Hematopoietic multipotent progenitor cell treated with erythropoietin and hydrocortisone succinate and interleukin-3 and kit ligand, for 4 days (in vitro differentiated cells): ENCODE measurements around the gene DSC3.
A peak's percentile ranks its signal among the peaks of the same experiment; 100 is the strongest.

Experiments
- DNase-seq: peaks from one replicate; pipeline ENCODE4 v3.0.0-alpha.2; 2015

The DSC3 gene

DNA sequence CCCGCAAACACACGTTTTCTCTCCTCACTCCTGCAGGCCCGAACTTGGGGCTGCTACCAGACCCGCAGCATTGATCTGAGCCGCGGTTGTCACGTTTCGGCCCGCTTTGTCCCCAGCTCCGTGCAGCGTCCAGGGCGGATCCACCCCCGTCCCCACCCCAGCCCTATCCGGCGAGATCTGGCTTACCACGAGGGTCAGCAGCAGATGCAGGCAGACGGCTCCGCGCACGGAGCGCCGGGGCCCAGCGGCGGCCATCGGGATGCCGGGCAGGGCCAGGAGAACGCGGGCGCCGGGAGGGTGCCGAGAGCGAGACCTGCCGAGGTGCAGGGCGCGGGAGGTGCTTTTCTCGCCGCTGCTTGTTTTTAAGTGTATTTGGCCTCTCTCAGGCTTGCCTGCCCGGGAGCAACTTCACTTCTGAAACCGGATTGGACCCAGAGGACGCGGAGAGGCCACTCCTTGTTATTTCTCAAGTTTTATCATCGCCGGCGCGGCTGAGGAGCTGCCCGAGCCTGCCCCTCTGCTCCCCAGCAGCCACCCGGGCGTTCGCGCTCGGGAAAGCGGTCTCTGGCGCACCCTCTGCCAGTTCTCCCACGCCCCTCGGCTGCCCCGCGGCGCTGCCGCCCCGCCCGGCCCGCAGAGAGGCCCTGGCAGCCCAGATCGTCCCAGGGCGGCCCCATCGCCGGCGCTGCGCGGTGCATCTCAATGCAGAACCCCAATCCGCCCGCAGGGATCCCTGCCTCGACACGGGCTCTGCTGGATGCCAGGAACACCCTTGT lies at the start of gene DSC3:
Gene DSC3, minus strand, starts transcription at position 337 of the 776 bp plus-strand sequence. Its CDS starts 82 bp downstream, at position 255.
- DNase-seq: peak; percentile 5

DNA sequence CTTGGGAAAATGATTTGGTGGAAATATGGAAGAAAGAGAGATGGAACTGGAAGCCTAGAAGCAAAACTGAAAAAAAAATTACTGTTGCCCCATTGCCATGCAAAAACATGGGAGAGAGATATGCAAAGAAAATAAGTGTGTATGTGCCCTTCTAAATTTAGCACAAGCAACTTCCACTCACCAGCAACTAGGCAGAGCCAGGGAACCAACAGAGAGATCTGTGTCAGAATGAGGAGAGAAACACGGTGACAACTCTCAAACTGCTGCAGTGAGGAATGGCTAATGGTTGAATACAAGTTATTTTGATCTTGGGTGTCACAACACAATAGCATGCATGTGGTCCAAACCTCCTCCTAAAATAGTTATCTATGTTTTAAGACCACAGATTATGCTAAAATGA lies 48.8 kb upstream of the DSC3 start:
- no peak for DNase-seq

DNA sequence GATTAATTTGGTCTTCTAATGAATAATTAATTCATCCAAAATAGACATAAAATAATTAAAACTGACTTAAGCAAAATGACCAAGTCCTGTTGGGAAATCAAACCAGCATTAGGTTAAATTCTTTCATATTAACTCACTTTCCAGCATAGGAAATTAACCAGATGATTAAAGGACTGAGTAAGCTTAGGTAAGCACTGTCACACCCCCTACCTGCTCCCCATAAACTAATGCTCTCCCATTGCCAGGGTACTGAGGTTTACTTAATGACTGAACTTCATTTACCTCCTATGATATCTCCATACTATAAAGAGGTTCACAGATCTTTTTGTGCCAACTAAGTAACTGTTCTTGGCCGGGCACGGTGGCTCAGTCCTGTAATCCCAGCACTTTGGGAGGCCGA lies 46.0 kb upstream of the DSC3 start:
- no peak for DNase-seq

DNA sequence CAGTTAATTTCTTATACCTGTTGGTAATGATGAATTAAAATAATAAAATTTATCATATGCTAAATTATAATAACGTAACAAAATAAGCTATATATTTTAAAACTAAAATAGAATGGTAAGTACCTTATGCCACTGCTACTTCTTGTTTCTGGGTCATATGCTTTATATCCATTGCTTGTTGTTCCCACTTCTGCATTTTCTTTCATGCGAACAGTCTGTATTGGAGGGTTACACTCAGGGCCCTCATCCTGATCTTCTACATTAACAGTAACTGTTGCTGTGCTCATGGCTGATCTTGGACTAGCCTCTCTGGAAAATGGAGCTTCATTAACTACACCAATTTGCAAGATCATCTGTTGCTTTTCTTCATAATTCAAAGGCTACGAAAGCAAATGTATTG lies 37.4 kb upstream of the DSC3 start:
- peak; percentile 10 for DNase-seq

DNA sequence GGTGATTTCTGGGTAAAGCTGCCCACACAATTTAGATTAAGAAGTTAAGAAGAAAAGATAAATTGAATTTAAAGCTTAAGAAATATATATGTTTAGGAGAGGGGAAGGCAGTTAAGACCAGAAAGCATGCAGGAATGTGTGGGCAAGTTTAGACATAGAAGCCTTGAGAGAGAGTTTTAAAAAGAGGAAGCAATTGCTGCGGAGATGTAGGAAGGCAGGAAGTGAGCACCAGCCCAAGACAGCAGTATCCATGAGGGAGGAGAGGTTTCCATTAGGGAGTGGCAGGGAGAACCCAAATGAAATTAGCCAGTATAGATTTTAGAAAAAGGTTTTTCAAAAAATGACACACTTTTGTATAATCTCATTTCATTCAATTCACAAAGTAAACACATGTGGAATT lies 35.3 kb upstream of the DSC3 start:
- DNase-seq: peak; percentile 17

DNA sequence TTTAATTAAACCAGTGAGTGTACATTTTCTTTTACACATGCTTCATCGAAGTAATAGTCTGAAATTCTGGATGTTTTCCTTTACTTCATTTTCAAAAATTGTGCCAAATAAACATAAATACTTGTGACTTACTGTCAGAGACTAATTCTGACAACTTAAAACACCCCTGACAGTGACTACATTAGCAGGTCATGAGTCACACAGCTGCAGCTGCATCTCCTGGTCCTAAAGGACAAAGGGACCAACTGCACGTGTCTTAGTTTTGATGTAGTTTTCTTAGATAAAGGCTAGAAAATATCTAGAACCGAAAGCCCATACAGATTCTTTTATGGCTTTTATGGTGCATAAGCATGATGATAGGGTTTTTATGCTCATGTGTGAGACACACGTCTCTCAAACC lies 29.6 kb upstream of the DSC3 start:
- DNase-seq: no peak

DNA sequence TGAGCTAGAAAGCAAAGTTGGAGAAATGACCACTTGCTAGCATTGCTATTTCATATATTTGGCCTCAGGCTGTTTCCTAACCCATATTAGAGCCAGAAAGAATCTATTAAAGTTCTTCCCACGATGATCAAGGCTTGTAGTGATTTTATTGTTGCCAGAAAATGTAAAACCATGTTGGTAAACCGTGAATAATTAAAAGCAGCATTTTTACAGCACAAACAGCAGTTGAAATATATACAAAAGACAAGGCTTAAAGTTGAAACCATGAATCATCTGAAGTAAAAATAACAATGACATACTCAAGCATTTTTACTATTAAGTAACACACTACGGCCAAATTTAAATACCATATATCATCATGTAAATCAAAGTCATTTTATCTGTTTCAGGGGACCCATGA lies 27.7 kb upstream of the DSC3 start:
- no peak for DNase-seq

DNA sequence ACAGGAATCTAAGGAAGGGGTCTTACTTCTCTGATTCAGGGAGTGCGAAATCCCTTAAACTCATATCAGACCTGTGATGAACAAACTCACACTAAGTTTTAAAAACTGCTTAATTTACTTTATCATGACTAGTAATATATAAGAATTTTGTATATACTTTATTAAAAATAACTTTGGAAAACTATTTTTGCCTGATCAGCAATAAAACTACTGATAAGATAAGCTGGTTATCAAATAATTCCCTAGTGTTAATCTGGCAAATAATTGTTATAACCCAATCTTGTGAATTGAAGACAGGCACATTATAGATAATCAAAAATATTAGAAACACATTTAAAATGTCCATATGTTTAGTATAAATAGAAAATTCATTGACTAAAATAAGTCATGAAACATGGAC lies 23.7 kb upstream of the DSC3 start:
- DNase-seq: no peak

DNA sequence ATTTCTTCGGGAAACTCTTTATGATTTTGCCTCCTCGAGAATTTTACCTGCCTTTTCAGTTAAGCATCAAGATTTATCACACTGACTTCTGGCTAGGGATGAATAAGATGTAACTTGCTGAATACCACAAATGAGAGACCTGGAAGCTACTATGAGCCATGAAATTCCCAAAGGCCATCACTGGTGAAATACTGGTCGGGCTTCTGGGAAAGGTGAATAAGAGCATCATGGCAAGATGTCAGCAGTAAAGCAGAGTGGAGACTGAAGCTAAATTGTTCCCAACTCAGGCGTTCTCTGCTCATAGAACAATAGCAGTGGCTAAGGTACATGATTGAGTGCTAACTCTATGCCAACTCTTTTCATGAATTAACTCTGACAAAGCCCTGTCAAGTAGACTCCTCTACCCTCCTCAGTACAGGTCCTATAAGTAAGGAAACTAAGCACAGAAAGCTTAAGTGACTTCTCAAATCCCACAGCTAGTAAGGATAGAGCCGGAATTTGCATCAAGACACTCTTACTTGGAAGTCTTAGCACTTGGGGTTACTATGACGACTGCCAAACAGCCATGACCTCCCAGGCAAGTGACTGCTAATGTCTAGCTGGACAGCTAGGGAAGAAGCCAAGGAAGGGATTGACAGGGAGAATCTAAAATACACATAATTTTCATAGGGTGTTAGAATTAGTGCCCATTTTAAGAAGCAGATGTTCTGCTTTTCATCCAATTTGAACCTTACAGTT lies 22.7 kb upstream of the DSC3 start:
- DNase-seq: no peak

DNA sequence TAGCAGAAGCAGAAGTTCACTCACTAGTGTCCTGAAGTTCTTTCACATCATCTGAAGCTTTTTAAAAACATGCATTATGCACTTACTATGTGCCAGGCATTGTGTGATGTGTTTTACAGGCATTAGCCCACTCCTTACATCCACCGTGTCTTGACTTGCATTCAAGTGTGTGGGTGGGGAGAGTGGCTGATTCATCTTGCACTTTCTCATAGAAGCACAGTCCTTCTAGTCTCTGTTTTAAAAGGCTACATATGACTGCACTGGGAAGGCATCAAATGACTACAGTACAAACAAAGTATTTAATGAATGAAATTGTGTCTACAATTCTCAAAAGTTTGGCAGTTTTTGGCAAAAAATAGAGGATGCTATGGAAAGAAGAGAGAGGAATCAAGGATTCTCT lies 21.6 kb upstream of the DSC3 start:
- no peak for DNase-seq

DNA sequence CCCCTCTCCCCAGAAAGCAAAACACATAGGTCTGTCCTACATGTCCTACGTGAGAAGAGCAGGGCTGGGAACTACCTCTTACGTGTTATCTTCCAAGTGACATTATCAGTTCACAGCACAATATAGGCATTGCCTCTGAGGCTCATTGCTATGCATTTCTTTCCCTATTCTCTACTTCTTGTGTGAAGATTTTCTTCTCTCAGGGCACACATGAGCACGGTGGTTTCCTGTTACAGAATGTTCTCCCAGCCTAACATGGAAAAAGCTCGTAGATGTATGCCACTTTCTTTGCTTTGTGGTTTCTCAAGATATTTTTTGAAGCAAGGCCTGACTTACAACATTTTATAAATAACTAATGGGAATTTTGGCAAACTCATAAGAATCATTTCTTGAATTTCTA lies 19.4 kb upstream of the DSC3 start:
- DNase-seq: peak; percentile 8

DNA sequence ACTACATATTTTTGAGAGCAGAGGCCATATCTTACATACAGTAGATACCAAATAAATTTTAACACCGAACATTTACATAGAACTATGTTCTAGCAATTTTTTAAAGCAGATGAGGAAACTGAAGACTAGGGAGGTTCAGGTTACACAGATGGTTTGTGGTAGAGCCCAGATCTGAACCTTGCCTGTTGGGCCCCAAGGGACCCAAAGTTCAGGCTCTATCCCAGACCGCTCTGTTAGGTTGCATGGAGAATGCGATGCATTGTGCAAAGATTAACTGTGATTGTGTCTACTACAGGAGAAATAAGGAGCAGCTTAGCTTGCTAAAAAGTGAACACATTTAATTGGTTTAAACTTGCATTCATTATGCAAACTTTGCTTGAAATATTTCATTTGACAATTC lies 16.4 kb upstream of the DSC3 start:
- no peak for DNase-seq

DNA sequence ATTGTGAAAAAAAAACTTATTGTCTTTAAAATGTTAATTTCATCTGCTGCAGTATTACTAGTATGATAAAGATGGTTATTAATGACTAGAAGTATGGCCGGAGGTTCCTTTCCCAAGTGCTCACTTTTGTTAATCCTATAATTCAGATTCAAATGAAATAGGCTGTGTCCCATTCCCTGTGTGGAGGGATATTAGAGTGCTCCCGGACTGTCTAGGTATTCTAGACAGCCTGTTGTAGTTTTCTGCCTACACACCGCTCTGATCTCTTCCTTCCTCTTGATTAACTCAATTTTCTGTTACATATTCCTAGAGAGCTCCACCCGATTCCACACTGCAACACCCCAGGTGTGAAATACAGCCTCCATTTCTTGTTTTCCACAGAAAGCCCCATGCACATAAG lies 15.4 kb upstream of the DSC3 start:
- no peak for DNase-seq

DNA sequence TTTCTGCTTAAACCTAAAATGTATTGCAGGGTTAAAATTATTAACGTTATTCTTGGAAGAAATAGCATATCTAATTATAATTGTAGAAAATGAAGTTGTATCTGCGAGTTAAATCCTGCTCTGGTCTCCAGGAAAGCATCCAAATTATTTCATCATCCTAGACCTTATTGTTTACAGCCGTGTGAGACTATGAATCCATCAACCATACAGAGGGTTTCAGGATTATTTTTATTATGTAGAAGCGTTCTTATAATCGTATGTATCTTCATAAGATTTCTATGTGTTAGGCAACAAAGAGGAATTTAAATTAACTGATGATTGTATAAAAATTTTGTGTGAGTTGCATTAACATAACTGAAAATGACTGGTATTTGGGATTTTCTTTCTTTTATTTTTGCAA lies 14.5 kb upstream of the DSC3 start:
- DNase-seq: no peak

DNA sequence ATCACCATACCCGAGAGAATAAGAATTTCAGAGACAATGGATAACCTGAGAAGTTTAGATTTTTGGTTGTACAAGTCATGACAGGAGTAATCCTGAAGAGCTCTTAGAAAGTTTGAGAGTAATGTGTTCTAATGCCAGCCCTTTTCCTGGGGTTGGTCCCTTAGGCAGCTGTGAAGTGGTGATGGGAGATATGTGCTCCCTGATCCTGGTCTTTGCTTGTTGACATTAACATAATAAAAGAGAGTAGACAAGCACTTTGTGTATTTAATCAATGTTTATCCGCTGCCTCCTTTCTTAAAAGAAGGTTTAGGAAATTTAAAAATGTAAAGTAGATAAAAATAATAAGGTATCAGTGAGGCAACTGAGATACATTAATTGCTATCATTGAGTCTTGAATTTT lies 13.8 kb upstream of the DSC3 start:
- DNase-seq: no peak

DNA sequence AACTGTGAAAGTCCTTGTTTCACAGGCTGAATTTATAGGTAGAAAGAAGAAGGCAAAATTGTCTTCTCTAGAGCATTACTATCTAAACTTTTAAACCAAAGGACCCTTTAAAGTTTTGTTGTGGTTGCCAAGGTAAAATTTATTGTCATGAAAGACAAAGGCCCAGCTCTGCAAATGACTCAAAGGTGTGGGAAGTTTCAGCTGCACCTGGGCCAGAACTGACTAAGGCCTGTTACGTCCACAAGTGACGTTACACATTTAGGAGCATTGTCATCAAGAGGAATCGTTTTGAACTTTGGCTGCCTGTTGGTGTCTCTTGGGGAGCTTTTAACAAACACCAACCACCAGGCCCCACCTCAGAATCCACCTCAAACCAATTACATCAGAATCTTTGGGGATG lies 8.1 kb upstream of the DSC3 start:
- no peak for DNase-seq

DNA sequence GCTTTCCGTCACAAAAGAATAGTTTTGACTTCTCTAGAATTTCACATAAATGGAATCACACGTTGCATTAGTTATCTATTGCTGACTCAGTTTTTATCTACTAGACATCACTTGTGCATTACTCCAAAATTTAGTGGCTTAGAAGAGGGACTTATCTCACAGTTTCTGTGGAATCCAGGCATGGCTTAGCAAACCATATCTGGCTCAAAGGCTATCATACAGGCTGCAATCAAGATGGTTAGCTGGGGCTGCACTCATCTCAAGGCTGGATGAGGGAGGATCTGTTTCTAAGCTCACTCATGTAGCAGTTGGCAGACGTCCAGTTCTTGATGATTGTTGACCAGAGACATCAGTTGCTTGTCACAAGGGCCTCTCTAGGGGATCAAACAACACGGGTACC lies 6.6 kb upstream of the DSC3 start:
- peak; percentile 1 for DNase-seq

DNA sequence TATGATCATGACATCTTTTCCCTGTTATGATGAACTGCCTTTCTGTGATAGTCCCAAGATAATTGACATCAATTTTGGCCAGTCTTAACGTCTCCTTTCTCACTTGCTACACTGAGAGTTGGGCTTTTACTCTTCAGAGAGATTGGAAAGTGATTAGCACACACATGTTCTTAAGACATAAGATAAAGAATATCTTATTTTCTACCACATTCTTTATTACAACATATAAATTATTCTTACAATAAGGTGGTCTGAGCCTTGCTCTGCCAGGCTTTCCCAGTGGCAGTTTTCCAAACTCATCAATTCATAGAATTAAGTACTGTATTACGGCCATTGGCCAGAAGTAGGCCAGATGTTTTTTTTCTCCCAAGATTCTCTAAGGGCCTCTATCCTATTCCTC lies 5.7 kb upstream of the DSC3 start:
- no peak for DNase-seq

DNA sequence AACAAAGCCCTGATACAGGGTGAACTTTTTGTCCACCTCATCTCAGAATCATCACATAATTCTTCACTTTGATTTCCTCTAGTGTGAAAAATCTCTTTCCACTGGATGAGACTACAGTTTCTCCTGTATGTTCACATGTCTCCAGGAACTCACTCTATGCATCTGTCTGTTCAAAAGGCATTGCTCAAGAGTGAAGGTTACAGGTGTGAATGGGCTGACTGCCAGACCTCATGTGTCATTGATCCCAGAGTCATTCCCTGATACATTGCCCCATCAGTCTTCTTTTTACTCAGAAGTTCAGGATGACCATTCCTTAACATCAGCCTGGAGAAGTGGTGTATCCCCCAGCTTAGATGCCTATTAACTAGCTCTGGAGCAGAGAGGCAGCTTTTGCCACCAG lies 4.4 kb upstream of the DSC3 start:
- DNase-seq: no peak

DNA sequence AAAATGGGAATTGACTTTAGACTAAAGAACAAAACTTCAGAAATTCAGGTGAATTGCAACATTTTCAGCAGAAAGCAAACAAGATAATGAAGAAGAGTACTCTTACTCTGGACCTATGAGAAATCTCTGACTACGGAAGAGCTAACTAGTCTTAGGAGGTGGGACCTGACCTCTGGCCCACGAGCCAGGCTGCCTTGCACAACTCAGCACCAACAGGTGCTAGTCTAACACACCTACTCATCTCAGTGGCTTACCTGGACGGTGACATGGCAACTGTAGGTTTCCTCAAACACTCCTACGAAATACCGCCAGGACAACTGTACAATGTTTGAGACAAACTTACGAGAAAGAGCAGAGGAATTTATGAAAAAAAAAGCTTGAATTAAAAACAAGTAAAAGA lies 3.1 kb upstream of the DSC3 start:
- DNase-seq: no peak

DNA sequence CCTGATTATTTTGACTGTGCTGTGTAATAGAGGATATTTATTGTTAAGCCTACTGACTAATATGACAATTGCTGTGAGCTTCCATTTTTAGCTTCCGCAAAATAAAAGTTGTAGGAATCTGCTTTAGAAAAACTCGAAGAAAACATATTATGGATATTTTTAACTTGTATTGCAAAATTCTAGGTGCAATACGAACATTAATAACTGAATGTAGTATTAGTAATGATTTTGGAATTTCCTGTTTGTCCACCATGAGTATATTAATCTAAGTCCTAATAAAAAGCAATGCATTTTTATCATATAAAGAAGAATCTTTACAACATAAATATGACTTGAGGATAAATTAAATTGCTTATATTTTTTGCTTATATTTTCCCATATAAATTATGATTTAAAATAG lies 2.4 kb upstream of the DSC3 start:
- no peak for DNase-seq

DNA sequence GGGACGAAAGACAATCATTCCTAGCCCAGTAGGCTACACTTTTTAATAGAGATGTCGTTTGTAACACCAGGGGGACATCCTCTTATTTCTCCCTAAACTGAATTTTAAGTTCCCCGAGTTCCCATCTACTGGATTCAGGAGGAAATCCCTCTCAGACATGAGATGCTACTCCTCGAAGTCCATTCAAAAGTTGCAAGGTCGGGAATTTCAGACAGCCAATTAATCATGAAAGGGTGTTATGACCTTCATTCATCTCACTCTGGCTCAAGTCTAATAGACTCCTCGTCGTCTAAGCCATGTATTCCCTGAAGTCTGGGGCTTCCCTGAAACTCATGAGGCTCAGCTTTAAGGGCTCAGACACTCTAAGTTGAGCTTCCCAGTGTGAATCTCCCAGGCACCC lies 1.2 kb upstream of the DSC3 start:
- DNase-seq: no peak

DNA sequence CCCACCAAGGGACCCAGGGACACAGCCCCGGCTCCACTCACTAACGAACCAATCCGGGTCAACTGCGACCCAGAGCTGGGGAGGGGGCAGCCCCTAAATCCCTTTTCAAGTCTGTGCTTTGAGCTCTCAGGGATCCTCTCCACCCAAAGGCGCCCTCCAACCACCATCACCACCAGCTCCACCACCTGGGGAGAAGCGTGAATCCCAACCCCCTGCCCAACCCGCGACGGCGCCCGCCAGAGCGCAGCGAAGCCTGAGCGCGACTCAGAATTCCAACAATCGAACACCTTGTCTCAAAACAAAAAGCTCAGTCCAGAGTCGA lies 497 bp downstream of the DSC3 start:
- no peak for DNase-seq

DNA sequence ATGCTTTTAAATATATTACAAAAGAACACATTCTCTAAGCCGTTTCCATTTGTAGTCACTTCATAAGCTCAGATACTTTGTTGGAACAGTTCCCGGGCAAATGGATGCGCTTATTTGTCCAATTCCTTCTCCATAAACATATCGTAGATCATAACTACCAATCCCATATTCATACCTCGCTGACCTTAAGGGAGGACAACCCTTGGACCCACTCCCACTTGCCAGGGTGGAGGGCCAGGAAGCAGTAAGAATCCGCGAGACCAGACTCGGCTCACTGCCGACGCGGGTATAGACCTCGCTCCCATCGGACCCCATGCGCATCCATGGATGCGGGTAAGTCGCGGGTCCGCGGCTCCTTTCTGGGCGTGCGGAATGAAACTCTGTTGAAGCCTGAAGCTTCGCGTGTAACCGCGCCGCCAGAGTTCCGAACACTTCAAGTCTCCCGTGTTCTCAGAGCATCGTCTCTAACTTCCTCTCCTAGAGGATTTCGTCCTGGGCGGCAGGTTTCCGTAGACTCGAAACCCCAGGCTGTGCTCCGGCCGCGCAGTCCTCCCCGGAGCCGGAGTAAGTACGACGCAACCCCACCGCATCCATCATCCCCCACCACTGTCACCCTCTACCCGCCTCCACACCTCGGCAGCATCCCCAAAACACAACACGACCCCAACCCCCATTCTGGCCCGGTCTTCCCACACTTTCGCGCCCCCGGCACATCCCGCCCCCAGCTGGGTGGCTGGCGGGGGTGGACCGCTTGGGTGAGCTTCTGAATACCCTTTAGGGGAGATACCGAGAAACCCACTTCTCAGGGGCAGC lies 1.1 kb downstream of the DSC3 start:
- peak; percentile 17 for DNase-seq
